Calu3 (cell line): Measurements from ENCODE around the gene PRIM1. TPM values are rescaled to one million over a fixed set of nuclear protein-coding genes. Genes with fewer than 3 reads are reported as not detected.

Experiments used
- BruUV-seq: library from RNA; stranded (reverse); fragments of 400-500 nt; replicated peaks from 2 replicates; lab custom pipeline; 2021; lab: Mats Ljungman, UMichigan
- CTCF ChIA-PET: fragments of 300-600 bp; sonication (Branson Sonifier 250); formaldehyde crosslinking; loops from one replicate; lab custom pipeline; 2022; ENCODE audit warnings: antibody characterized with exemption; lab: Charles Lee
- DNase-seq: peaks from one replicate; pipeline ENCODE4 v3.0.0; 2022
- H3K27ac Mint-ChIP-seq: one replicate; pipeline ENCODE4 v1.8.0; 2022; ENCODE audit warnings: mixed read lengths; ENCODE audit not compliant: unreplicated experiment
- H3K27me3 Mint-ChIP-seq: one replicate; pipeline ENCODE4 v1.8.0; 2022; ENCODE audit warnings: mixed read lengths; ENCODE audit not compliant: unreplicated experiment
- H3K36me3 Mint-ChIP-seq: one replicate; pipeline ENCODE4 v1.8.0; 2022; ENCODE audit warnings: mild to moderate bottlenecking, moderate library complexity, mixed read lengths; ENCODE audit not compliant: insufficient read depth, unreplicated experiment
- H3K4me1 Mint-ChIP-seq: one replicate; pipeline ENCODE4 v1.8.0; 2022; ENCODE audit warnings: mild to moderate bottlenecking, low read depth, mixed read lengths; ENCODE audit not compliant: unreplicated experiment
- H3K4me3 Mint-ChIP-seq: one replicate; pipeline ENCODE4 v1.8.0; 2022; ENCODE audit warnings: mild to moderate bottlenecking, low read depth, moderate library complexity, mixed read lengths; ENCODE audit not compliant: unreplicated experiment
- H3K9me3 Mint-ChIP-seq: one replicate; pipeline ENCODE4 v1.8.0; 2022; ENCODE audit warnings: low read depth, mixed read lengths; ENCODE audit not compliant: unreplicated experiment
- CTCF ChIP-seq: fragments of 200-600 bp; IDR thresholded peaks from one replicate; pipeline ENCODE4 v1.8.0; 2022; ENCODE audit warnings: antibody characterized with exemption; ENCODE audit not compliant: unreplicated experiment
- intact Hi-C: fragments of 100-400 bp; cut with micrococcal nuclease; formaldehyde crosslinking; loops from one replicate; pipeline ENCODE4 v1.10.0; 2022; ENCODE audit not compliant: unreplicated experiment
- total RNA-seq: library from RNA; stranded (reverse); gene quantifications from 2 replicates; pipeline ENCODE4 v1.2.3, GENCODE V29; 2022

PRIM1 gene
- total RNA-seq, 1 experiment from 2014 or later: 39.7 TPM

- H3K9me3 Mint-ChIP-seq: no peaks in the 10 kb centered on the region
- H3K4me3 Mint-ChIP-seq: peak within 1 kb of the TSS; percentile 99
- H3K27me3 Mint-ChIP-seq: no peaks in the 10 kb centered on the region
- BruUV-seq: no TSS peak
- H3K36me3 Mint-ChIP-seq: peaks cover 71% of the 10 kb centered on the region
- DNase-seq: peak; percentile 99
- CTCF ChIA-PET: interaction anchor here (0.5 to 1.3 kb wide), 7 partner anchors 10 to 59 kb away, joined by 3 to 5 read pairs (median 5); partner anchors contain the start of gene BAZ2A
- TF ChIP-seq CTCF: no peak
- H3K27ac Mint-ChIP-seq: peak within 1 kb of the TSS; percentile 100
- peaks cover 12% of the 10 kb centered on the region for H3K4me1 Mint-ChIP-seq
- intact Hi-C loops: loop anchor here (5.0 kb wide), 1 partner anchor 51 kb away; no protein-coding TSS in a partner anchor
These were observed 63.8 kb downstream of the PRIM1 start, which contains the start of gene PTGES3 for GRCh38 chr12:56688129-56688845. Gene PTGES3, minus strand, starts transcription at chr12:56688284. Its CDS starts 285 bp downstream, at chr12:56687999.

GRCh38 chr12:56687223-56688128 lies 64.6 kb downstream of the PRIM1 start:
- H3K9me3 Mint-ChIP-seq: no peaks in the 10 kb centered on the region
- TF ChIP-seq CTCF: no peak
- intact Hi-C loops: loop anchor here (5.0 kb wide), 1 partner anchor 50 kb away; no protein-coding TSS in a partner anchor
- DNase-seq: peak; percentile 46
- peaks cover 79% of the 10 kb centered on the region for H3K36me3 Mint-ChIP-seq
- H3K27ac Mint-ChIP-seq: peak overlapping the region; percentile 100
- H3K4me3 Mint-ChIP-seq: peak overlapping the region; percentile 99
- no peaks in the 10 kb centered on the region for H3K27me3 Mint-ChIP-seq
- CTCF ChIA-PET: interaction anchor here (0.6 to 1.3 kb wide), 6 partner anchors 10 to 58 kb away, joined by 3 to 5 read pairs (median 4); partner anchors contain the start of gene BAZ2A
- TSS peak; percentile 54 for BruUV-seq
- peaks cover 12% of the 10 kb centered on the region for H3K4me1 Mint-ChIP-seq

- intact Hi-C loops: loop anchor here (2.0 to 5.0 kb wide), 2 partner anchors 40 to 48 kb away; partner anchors contain the start of gene NACA
- peak overlapping the region; percentile 100 for H3K27ac Mint-ChIP-seq
- BruUV-seq: no TSS peak
- DNase-seq: no peak
- TF ChIP-seq CTCF: no peak
- H3K27me3 Mint-ChIP-seq: no peaks in the 10 kb centered on the region
- H3K4me1 Mint-ChIP-seq: peaks cover 21% of the 10 kb centered on the region
- H3K4me3 Mint-ChIP-seq: peak overlapping the region; percentile 99
- no peaks in the 10 kb centered on the region for H3K9me3 Mint-ChIP-seq
- H3K36me3 Mint-ChIP-seq: peaks cover 98% of the 10 kb centered on the region
- CTCF ChIA-PET: interaction anchor here (0.6 to 2.5 kb wide), 8 partner anchors 11 to 106 kb away, joined by 3 to 12 read pairs (median 4); no protein-coding TSS in a partner anchor
These were observed 67.3 kb downstream of the PRIM1 start for GRCh38 chr12:56684745-56685359.

GRCh38 chr12:56682323-56682722 lies 69.8 kb downstream of the PRIM1 start:
- peak overlapping the region; percentile 99 for H3K4me3 Mint-ChIP-seq
- no peak for DNase-seq
- H3K27me3 Mint-ChIP-seq: no peaks in the 10 kb centered on the region
- CTCF ChIA-PET: interaction anchor here (1.0 kb wide), 1 partner anchor 59 kb away, joined by 3 read pairs; no protein-coding TSS in a partner anchor
- H3K9me3 Mint-ChIP-seq: no peaks in the 10 kb centered on the region
- H3K36me3 Mint-ChIP-seq: peaks cover 93% of the 10 kb centered on the region
- intact Hi-C loops: no loop called here
- H3K27ac Mint-ChIP-seq: peak overlapping the region; percentile 100
- no TSS peak for BruUV-seq
- TF ChIP-seq CTCF: no peak
- H3K4me1 Mint-ChIP-seq: peaks cover 9% of the 10 kb centered on the region
